GM19455 (cell line): Measurements from ENCODE around the gene CDH13.

ENCODE experiments used
- ATAC-seq: cut with Tn5 transposase; IDR thresholded peaks from one replicate; pipeline ENCODE4 v1.9.1; 2021; ENCODE audit not compliant: unreplicated experiment

The CDH13 gene

GRCh38 chr16:83581994-83582747, 955.4 kb downstream of the CDH13 start:
- ATAC-seq, result no peak

- ATAC-seq, result no peak
These were observed 959.3 kb downstream of the CDH13 start for GRCh38 chr16:83586036-83586435.

DNA sequence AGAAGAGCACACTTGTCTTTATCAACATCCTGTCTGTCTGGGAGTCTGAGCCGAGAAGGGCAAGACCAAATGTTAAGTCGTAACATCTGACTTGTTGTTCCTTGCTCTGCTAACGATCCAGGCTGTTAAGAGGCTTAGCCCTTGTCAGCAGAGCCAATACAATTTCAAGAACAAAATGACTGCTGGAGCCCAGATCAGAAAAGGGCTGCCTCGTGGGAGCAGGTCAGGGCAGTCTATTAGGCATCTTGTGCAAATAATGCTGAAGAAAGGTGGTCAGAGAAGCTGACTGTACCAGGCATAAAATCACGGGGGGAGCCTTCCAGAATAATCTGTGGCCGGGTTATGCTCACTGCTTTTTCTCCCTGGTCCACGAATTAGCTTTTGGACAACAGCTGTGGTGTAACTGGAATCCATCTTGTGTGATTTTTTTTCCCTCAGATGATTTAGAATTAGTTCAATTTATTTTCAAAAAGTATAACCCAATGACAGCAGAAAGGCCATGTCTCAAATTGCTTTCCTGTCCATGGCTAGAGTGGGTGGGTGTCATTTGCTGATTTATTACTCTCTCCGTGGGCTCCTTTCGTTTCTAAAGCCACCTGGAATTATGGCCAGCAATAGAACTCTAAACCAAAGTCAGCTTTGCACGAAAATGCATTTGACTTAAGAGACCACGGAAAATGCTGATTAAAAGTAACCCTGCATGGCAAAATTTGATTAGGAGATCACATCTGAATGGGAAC, 959.9 kb downstream of the CDH13 start:
- ATAC-seq, result no peak

DNA sequence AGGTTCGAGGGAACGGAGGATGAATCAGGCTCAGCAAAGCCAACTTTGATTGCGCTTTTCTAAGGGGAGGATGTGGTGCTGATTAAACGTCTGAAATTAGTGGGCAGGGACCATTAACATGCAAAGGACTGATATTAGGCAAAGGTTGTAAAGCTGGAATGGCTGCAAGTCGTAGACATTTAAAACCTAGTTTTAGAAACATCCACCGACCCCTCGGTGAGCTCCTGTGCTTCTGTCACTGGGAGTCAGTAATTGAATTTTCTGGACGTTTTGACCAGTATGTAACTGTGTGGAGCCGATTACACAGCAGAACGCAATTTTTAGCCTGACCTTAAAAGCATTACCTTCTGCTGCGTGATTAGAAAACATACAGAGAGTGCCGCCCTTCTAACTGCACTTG, 960.4 kb downstream of the CDH13 start:
- no peak for ATAC-seq

- no peak for ATAC-seq
These were observed 961.3 kb downstream of the CDH13 start for GRCh38 chr16:83588070-83588469.

DNA sequence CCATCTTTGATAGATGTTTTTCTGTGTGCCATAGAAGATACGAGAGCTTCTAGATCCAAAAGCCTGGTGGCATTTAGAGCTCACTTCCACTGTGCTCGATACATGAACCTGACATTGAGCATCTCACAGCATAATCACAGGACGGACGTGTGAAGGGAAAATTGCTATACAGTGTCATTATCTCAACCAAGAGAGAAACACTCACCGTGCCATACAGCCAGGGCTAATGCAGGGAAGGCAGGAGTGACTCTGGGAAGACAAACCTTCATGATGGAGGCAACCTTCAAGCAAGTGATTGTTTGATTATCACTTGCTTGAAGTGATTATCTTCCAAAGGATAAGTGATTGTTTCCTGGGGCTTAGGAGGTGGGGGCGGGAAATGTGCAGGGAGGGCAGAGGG, 962.8 kb downstream of the CDH13 start:
- ATAC-seq, result no peak

DNA sequence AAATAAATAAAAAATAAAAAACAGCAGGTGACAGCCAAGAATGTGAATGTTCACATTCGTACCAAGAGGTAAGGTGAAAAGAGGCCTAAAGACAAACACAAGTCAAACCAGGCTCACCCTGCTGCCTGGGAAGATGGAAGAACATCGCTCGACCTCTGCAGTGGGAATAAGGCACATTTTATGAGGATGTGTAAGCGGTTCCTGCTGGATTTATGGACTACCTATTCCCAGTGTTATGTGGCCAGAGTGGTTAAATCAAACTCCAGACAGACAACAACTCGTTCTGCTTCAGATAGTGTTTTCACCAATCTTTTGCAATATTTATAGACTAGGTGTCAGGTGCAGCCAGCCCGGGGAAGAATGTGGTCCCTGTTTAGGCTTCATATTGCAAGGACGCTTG, 966.0 kb downstream of the CDH13 start:
- no peak for ATAC-seq

DNA sequence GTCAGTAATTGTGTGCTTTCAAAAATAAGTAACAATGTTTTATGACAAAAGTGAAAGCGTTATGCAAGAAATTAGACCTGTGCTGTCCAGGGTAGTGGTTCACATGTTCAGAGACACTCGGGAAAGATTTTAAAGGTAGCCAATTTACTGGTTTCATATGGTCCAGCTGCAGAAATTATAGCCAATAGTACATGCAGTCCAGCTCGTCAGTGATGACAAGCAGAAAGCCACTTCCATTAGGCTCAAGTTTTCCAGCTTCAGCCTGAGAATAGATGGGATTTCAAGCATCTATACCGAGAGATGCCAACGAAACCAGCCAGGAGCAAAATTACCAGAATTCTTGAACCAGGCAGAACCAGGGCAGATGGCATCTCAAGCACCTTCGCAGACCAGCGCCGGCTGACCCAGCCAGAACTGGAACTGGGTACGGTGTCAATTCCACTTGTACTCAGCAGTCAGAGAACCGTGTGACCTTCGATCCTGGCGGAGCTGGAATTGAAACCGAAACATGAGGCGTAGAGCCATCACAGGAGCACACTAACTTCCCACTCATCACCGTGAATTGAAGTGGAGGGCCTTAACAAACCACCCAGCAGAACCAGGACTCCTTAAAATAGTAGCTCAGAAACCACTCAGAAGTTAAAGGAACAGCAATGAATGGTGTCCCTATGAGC, 973.2 kb downstream of the CDH13 start:
- no peak for ATAC-seq

DNA sequence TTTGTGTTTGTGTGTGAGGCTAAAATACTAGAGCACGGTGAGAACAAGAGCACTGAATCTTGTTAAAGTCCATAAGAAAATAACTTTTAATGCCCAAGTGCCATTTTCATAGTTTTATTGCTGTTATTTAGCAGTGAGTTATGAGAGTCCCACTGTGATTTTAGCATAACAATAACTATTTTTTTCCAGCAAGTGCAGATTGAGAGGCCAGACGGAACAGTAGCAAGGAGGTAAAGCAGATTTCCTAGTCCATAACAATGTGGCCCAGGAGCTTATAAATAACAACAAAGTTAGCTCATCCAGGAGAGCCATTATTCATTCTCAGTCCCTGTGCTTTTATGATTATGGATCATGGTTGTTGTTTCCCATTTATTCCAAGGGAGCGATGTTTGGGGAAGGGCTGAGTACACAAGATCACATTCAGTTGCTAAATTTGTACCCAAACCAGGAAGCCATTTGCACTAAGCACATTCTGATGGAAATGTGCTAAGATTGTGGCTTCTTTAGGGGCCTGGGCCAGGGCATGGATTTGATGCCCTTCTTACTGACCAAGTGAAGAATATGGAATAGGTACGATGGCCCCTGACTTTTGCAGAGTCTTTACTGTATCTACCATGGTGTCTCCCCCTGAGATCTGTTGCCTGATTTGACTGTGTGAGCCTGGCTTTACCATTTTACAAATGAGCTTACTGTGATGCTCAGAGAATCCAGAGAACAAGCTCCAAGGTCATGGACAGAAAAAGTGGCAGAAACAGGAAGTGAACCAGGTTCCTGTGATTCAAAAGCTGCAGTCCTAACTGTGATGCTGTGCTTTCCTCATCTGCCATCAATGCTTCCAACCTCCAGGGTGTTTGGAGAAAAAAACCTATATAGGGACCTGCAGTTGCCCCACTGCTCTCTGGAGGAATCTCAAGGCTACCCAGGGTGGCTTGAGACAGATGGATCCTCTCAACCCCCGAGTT, 976.3 kb downstream of the CDH13 start:
- ATAC-seq, result no peak

DNA sequence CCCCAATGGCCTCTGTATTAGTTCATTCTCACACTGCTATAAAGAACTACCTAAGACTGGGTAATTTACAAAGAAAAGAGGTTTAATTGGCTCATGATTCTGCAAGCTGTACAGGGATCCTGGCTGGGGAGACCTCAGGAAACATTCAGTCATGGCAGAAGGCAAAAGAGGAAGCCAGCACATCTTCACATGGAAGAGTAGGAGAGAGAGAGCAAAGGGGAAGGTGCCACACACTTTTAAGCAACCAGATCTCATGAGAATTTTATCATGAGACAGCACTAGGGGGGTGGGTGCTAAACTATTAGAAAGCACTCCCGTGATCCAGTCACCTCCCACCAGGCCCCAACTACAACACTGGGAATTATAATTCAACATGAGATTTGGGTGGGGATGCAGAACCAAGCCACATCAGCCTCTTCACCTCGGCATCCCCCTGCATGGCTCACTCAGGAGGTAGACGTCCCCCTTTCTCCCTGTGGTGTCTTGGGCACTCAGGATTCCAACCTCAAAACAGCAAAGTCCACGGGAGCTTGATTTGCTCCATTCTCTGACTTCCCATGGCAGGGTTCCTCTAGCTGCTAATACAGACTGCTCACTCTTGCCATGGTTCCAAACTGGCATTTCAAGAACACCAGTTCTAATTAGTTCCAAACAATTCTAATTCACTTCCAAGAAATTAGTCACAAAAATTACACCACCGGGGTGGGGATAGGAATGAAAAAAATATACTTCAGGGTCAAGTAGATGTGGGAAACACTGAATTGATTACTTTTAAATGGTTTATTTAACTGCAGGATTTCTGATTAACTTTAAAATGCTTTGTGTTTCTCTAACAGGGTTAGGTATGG, 977.2 kb downstream of the CDH13 start:
- no peak for ATAC-seq

DNA sequence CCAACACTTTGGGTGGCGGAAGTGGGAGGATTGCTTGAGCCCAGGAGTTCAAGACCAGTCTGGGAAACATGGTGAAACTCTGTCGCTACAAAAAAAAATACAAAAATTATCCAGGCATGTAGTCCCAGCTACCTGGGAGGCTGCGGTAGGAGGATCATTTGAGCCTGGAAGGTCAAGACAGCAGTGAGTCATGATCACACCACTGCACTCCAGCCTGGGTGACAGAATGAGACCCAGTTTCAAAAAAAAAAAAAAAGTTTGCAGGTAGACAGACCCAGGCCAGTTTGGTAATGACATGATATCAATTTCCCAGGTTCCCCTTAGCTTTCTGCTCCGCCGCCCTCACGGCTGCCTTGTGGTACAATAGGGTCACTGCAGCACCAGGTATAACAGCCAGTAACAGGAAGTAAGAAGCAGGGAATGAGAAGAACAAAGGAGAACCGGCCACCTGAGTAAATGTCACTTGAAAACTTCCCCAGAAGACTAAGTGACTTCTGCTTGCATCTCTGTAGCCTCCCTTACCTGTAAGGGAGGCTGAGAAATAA, 979.8 kb downstream of the CDH13 start:
- no peak for ATAC-seq

- no peak for ATAC-seq
These were observed 982.4 kb downstream of the CDH13 start for GRCh38 chr16:83609178-83609577.

DNA sequence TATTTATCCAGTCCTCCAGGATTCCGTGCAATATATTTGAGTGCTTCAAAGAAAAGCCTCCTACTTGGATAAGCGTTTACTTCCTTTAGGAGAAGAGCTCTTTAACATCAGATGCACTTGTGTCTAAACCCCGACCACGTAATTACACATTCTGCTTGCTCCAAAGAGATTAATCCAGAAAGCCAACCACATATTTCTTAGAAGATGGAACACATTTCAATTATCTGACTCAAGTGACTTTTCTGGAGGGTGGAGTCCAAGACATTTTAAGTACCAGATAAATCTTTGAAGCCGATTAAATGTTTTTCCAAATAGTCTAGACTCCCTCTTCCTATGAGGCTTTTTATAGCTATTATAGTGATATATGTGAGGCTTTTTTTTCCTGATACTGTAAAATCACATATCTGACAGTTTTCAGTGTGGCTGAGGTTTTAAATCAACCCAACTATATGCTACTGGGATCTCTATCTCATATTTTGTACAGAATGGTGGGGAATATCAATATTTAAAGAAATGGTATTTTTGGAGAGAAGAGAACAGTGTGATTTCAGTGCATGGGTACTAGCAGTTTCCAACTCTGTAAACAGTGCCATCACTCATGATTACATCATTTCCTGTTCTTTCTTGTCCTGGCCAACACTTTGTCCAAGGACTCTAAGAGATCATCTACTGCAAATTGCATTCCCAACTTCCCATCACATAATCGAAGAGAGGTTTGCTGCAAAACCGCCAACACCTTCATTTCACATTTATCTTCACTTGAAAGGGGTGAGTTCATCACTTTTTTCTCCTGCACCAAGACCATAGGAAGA, 988.6 kb downstream of the CDH13 start:
- ATAC-seq, result no peak

DNA sequence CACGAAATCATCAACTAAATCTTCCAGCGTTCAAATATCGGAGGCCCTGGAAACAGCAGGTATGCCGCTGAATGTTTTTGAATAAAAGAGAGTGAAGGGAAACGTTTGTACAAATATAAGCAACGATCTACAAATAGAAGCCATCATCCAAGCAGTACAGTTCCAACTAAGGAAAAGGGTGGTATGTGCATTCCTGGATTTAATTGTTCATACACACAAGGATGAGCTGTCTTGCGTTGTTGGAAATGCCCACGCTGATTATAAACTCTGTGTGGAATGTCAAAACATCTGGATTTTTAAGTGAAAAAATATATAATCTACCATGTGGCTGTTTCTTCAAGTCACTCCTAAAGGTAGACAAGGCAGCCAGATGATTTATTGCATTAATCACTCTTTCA, 989.2 kb downstream of the CDH13 start:
- ATAC-seq, result no peak

DNA sequence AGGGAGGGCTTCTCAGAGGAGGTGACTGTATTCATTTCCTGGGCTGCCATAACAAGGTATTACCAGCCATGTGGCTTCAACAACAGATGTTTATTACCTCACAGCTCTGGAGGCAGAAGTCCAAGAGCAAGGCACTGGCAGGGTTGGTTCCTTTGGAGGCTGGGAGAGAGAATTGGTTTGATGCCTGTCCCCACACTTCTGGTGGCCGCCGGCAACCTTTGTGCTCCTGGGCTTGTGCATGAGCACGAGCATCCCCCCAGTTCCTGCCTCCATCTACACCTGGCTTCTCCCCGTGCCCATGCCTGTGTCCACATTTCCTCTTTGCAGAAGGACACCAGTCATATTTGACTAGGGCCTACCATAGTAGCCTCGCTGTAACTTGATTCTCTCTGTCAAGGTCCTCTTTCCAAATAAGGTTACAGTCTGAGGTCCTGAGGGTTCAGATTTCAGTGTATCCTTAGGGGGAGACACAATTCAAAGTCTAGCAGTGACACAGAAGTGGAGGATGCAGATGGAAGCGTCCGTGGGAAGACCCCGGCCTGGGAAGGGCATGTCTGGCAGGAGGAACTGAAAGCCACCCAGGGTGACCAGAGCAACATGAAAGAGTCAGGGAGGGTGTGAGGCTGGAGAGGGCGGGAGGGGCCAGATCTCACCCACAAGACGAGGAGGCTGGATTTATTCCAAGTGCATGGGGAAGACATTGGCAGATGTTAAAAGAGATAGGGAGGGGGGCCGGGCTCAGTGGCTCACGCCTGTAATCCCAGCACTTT, 992.8 kb downstream of the CDH13 start:
- ATAC-seq, result no peak

DNA sequence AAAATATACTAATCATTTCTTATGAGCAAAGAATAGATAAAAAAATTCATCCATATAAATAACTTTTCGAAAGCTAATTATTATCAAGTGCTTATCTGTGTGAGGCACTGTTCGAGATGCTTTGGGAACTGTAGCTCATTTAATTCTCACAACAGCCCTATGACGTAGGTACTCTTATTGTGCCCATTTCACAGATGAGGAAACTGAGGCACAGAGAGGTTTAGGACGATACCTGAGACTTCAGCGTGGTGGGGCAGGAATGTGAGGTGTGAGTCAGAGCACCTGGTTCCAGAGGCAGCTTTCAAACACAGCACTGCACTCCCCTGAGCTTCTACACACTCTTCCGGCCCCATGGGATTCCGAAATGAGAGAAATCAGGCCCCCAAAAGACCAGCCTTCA, 995.2 kb downstream of the CDH13 start:
- no peak for ATAC-seq

GRCh38 chr16:83623091-83623730, 996.4 kb downstream of the CDH13 start:
- no peak for ATAC-seq

GRCh38 chr16:83623892-83624291, 997.1 kb downstream of the CDH13 start:
- no peak for ATAC-seq
